Activated T-helper 1 cell treated with anti-CD3 and anti-CD28 coated beads, Interleukin-12 subunit alpha, Interleukin-12 subunit beta, Interleukin-2, Interleukin-4 antibody, amounts not matched to agents 30 ng/mL and 10 ng/mL and 1 ng/mL, durations not matched to agents 14 hours and 24 hours and 36 hours (primary cell): ENCODE measurements around the gene MAGI1. TPM values are rescaled to one million over a fixed set of nuclear protein-coding genes. Genes with fewer than 3 reads are reported as not detected.

Source experiments
- DNase-seq: peaks from one replicate; pipeline ENCODE4 v3.0.0; 2021; ENCODE audit warnings: low spot score
- H3K27ac Mint-ChIP-seq: one replicate; pipeline ENCODE4 v1.8.0; 2021; ENCODE audit warnings: mild to moderate bottlenecking, mixed read lengths
- H3K27me3 Mint-ChIP-seq: one replicate; pipeline ENCODE4 v1.8.0; 2022; ENCODE audit warnings: mild to moderate bottlenecking, moderate library complexity, mixed read lengths; ENCODE audit not compliant: insufficient read depth
- H3K36me3 Mint-ChIP-seq: one replicate; pipeline ENCODE4 v1.8.0; 2021; ENCODE audit warnings: low read depth, mixed read lengths
- H3K4me1 Mint-ChIP-seq: one replicate; pipeline ENCODE4 v1.8.0; 2021; ENCODE audit warnings: low read depth, mixed read lengths
- H3K4me3 Mint-ChIP-seq: one replicate; pipeline ENCODE4 v1.8.0; 2021; ENCODE audit warnings: mild to moderate bottlenecking, moderate library complexity, mixed read lengths
- H3K9me3 Mint-ChIP-seq: one replicate; pipeline ENCODE4 v1.8.0; 2021; ENCODE audit warnings: mixed read lengths
- intact Hi-C: fragments of 100-400 bp; cut with micrococcal nuclease; formaldehyde crosslinking; loops from one replicate; pipeline ENCODE4 v1.15.1; 2024
- total RNA-seq: library from RNA; stranded (reverse); gene quantifications from 2 replicates; pipeline ENCODE4 v1.2.3, GENCODE V29; 2022

Gene MAGI1
- total RNA-seq, 1 donor from 2014 or later, result 0.75 TPM

GRCh38 chr3:65607101-65607500 lies 431.6 kb downstream of the MAGI1 start:
- no peaks in the 10 kb centered on the region for H3K9me3 Mint-ChIP-seq
- no peaks in the 10 kb centered on the region for H3K4me1 Mint-ChIP-seq
- H3K27ac Mint-ChIP-seq, result no peak overlapping the region
- no peaks in the 10 kb centered on the region for H3K27me3 Mint-ChIP-seq
- H3K36me3 Mint-ChIP-seq, result no peaks in the 10 kb centered on the region
- no peak for DNase-seq
- intact Hi-C loops, result no loop called here
- no peak overlapping the region for H3K4me3 Mint-ChIP-seq

GRCh38 chr3:65605876-65606432 lies 432.8 kb downstream of the MAGI1 start:
- DNase-seq, result no peak
- no peaks in the 10 kb centered on the region for H3K27me3 Mint-ChIP-seq
- H3K27ac Mint-ChIP-seq, result no peak overlapping the region
- H3K36me3 Mint-ChIP-seq, result no peaks in the 10 kb centered on the region
- intact Hi-C loops, result no loop called here
- no peaks in the 10 kb centered on the region for H3K9me3 Mint-ChIP-seq
- H3K4me1 Mint-ChIP-seq, result no peaks in the 10 kb centered on the region
- H3K4me3 Mint-ChIP-seq, result no peak overlapping the region

DNA sequence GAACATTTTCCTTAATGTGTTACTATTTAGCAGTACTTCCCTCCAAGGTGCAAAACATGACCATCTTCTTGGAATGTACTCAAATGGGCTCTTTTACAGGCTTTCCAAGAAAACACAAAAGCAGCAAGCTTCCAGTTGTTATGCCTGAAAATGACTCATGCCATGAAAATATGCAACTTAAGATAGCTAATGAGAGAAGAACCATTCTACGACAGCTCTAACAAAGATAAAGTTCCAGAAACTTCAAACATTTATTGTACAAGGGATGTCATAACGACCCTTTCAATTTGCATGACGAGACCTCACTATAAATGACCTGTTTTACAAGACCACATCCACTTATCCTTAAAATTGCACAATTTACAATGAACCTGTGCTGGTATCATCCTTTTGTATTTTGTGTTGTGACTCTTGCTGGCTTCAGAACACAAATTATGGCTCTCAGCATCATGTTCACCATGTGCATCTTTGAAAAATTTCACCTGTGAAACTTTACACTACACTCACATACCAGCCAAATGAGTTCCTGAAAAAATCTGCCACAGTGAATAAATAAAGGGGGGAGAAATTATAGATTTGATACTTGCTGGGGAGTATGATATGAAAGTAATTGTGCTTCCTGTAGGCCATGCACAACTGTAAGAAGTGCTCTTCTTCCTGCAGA lies 433.7 kb downstream of the MAGI1 start:
- no peak for DNase-seq
- no peaks in the 10 kb centered on the region for H3K9me3 Mint-ChIP-seq
- no peaks in the 10 kb centered on the region for H3K27me3 Mint-ChIP-seq
- no peaks in the 10 kb centered on the region for H3K4me1 Mint-ChIP-seq
- H3K36me3 Mint-ChIP-seq, result no peaks in the 10 kb centered on the region
- intact Hi-C loops, result no loop called here
- H3K4me3 Mint-ChIP-seq, result no peak overlapping the region
- H3K27ac Mint-ChIP-seq, result no peak overlapping the region

GRCh38 chr3:65603631-65604030 lies 435.1 kb downstream of the MAGI1 start:
- DNase-seq, result no peak
- no peak overlapping the region for H3K27ac Mint-ChIP-seq
- no peaks in the 10 kb centered on the region for H3K9me3 Mint-ChIP-seq
- no peak overlapping the region for H3K4me3 Mint-ChIP-seq
- intact Hi-C loops, result no loop called here
- no peaks in the 10 kb centered on the region for H3K36me3 Mint-ChIP-seq
- H3K27me3 Mint-ChIP-seq, result no peaks in the 10 kb centered on the region
- H3K4me1 Mint-ChIP-seq, result no peaks in the 10 kb centered on the region

DNA sequence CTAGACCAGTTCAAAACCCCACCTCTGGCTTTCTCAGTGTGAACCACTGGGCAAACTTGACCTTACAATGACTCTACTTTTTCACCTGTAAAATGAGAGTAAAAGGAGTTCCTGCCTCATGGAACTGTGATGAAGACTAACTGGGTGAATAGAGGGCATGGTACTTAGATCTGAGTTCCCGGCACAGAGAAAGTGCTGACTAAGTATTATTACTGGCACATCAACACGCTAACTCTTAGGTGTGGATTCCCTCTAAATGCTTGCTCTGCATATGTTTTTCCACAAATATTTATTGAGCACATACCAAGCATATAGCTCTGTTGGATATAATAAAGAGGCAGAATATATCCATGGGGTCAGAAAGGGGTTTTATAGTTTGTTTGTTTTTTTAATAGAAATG lies 437.8 kb downstream of the MAGI1 start:
- Mint-ChIP-seq H3K4me3 (no peak overlapping the region), H3K27me3 (peaks cover 10% of the 10 kb centered on the region), H3K36me3 (no peaks in the 10 kb centered on the region), H3K27ac (no peak overlapping the region), H3K4me1 (no peaks in the 10 kb centered on the region), H3K9me3 (no peaks in the 10 kb centered on the region)
- intact Hi-C loops, result no loop called here
- DNase-seq, result no peak

DNA sequence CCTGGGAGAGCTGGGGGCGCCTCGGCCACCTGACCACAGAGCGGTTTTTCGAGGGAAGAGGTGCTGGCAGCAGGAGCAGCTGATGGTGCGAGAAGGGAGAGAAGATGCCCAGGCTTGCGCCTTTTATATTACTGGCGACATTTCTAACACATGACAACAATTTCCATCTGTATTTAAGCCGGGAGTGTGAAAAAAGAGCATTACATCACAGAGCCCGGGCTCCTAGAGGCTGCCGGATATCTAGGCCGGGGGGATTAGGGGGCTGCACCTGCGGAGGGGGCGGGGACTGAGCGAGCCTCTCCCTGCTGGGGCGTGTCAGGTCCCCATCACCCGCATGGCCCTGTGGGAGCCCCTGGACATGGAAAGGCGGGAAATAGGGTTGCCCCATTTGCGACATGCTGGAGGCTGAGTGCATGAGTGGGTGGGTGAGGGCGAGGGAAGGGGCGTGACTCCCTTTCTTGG lies 440.7 kb downstream of the MAGI1 start:
- Mint-ChIP-seq H3K9me3 (no peaks in the 10 kb centered on the region), H3K36me3 (no peaks in the 10 kb centered on the region), H3K4me3 (no peak overlapping the region), H3K4me1 (no peaks in the 10 kb centered on the region), H3K27ac (no peak overlapping the region), H3K27me3 (peaks cover 13% of the 10 kb centered on the region)
- intact Hi-C loops, result no loop called here
- no peak for DNase-seq

GRCh38 chr3:65597226-65597951 lies 441.3 kb downstream of the MAGI1 start:
- H3K9me3 Mint-ChIP-seq, result no peaks in the 10 kb centered on the region
- no peak for DNase-seq
- no peak overlapping the region for H3K4me3 Mint-ChIP-seq
- no peaks in the 10 kb centered on the region for H3K4me1 Mint-ChIP-seq
- H3K36me3 Mint-ChIP-seq, result no peaks in the 10 kb centered on the region
- H3K27me3 Mint-ChIP-seq, result peaks cover 13% of the 10 kb centered on the region
- no peak overlapping the region for H3K27ac Mint-ChIP-seq
- intact Hi-C loops, result no loop called here

DNA sequence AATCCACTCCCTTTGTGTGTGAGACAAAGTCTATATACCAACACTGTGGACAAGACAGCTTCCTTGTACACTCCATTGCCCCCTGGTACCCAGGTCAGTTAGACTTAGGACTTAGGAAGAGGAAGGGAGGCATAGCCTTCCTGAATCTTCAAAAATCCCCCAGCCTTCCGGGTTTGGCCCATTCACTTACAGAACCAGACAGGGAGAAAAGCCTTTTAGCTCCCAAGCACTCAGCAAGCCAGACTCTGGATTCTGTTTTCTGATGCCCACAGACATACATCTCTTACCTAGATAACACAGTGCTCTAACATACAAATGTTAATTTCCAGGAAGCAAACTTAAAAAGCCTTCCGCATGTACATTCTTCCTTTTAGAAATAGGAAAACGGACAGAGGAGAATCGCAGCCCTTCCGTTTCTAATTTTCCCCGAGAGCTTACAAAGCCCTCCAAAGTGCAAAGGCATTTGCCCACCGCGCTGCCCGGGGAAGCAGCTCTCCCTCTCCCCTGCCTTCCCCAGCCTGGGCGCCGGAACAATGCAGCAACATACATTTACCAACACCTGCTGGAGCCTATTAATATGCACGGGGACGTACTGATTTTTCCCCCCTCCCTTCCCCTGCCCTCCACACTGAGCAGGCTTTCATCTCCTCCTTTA lies 442.0 kb downstream of the MAGI1 start:
- Mint-ChIP-seq H3K27ac (no peak overlapping the region), H3K9me3 (no peaks in the 10 kb centered on the region), H3K36me3 (no peaks in the 10 kb centered on the region), H3K4me3 (no peak overlapping the region), H3K4me1 (no peaks in the 10 kb centered on the region), H3K27me3 (peaks cover 13% of the 10 kb centered on the region)
- DNase-seq, result no peak
- intact Hi-C loops, result no loop called here

DNA sequence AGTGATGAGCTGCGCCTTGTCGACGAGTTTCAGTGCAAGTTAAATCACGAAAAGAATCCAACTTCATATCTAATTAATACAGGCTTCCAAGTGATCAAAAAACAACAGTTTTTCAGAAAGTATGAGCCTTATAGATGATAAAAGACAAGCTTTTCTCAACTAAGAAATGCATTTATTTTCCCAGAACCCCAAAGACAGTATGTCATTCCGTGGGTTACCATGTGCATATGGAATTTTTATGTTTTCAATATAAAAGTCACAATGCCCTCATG lies 442.8 kb downstream of the MAGI1 start:
- Mint-ChIP-seq H3K36me3 (no peaks in the 10 kb centered on the region), H3K9me3 (no peaks in the 10 kb centered on the region), H3K4me1 (no peaks in the 10 kb centered on the region), H3K27me3 (peaks cover 13% of the 10 kb centered on the region), H3K4me3 (no peak overlapping the region), H3K27ac (no peak overlapping the region)
- DNase-seq, result no peak
- intact Hi-C loops, result no loop called here

DNA sequence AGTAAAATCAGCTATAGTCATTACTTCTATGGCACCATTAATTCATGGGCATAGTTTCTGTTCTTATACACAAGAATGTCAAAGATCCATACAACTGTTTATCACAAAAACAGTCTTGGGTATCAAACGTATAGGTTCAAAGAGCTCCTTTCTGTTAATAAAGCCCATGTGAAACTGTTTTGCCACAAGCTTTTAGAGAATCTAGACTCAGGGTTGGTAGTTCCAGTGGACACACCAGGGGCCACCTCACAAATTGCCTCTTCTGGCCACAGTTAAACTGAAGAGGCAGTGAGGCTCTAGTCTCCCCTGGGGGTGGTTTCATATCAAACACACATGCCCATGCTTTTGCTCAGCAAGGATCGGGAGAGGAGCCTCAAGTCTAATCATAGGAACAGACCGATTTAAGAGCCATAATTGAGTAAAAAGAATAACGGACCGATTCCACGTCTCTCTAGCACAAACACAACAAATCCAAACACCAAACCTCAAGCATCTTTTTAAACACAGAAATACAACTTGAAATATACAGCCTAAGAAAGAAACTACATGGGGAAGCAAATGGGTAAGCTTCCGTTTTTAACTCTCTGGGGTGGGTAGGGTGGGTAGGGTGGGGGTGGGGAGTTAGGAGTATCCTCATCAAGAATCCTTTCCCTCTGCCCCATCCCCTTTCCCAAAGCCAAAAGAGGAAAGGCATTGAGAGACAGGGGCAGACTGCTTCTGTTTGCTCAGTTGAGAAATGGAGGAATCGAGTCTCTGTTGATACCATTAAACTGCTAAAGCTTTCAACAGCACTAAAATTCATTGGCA lies 443.3 kb downstream of the MAGI1 start:
- no peaks in the 10 kb centered on the region for H3K36me3 Mint-ChIP-seq
- no peak for DNase-seq
- H3K4me3 Mint-ChIP-seq, result no peak overlapping the region
- H3K27ac Mint-ChIP-seq, result no peak overlapping the region
- no peaks in the 10 kb centered on the region for H3K4me1 Mint-ChIP-seq
- no peaks in the 10 kb centered on the region for H3K9me3 Mint-ChIP-seq
- peaks cover 13% of the 10 kb centered on the region for H3K27me3 Mint-ChIP-seq
- intact Hi-C loops, result no loop called here

DNA sequence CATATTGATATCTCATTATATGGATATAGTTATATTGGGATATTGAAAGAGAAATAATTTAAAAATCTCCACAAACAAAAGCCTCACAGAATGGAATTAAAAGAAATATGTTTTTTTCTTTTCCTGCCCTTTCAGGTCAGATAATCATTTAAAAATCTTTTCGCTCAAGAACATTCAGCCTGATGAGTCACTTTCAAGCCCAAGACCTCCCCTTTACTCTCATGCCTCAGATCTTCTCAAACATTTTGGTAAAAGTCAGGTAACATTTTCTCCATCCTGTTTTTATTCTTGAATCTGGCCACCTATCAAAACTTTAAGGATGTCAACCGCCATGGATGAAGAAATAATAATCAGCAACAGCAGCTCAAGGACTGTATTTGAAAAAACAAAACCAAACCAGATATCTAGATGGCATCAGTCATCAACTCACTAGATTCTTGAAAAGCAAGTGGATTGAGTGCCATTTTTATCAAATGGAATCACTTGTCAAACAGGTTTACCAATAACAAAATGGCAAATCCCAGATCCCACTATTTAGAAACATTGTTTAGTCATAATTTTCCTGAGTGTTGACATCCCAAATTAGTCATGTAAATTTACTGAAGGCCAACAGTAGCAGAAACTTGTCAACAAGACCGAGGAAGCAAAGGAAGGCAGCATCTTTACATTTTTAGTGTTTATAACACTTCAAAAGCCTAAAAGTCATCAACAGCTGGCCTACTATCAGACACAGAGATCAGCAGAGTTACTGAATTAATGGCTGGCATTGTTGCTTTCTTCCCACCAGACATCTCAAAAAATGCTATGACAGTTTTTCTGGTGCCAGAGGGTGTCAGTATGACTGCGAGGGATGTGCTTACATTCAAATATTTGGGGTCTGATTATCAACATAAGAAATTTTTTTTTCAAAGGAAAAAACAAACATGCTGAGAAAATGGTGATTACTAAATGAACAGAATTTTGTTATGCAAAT lies 444.7 kb downstream of the MAGI1 start:
- intact Hi-C loops, result no loop called here
- H3K4me3 Mint-ChIP-seq, result no peak overlapping the region
- H3K27me3 Mint-ChIP-seq, result peaks cover 13% of the 10 kb centered on the region
- no peaks in the 10 kb centered on the region for H3K4me1 Mint-ChIP-seq
- no peak overlapping the region for H3K27ac Mint-ChIP-seq
- no peak for DNase-seq
- no peaks in the 10 kb centered on the region for H3K36me3 Mint-ChIP-seq
- no peaks in the 10 kb centered on the region for H3K9me3 Mint-ChIP-seq

DNA sequence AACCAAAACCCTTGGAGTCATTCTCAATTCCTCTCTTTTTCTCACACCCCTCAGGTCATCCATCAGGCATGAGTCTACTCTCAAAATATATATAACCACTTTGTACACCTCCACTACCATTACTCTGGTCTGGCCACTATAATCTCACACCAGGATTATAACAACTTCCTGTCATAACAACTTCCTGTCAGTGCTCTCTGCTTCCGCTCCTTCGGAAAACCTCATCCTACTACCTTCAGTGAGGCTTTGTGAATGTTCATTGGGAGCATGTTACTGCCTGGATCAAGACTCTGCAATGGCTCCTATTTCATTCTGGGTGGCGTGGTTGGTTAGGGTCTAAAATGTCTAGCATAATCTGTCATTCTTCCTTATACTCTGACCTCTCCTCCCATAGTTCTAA lies 447.4 kb downstream of the MAGI1 start:
- Mint-ChIP-seq H3K4me3 (no peak overlapping the region), H3K4me1 (no peaks in the 10 kb centered on the region), H3K9me3 (no peaks in the 10 kb centered on the region), H3K27me3 (peaks cover 3% of the 10 kb centered on the region), H3K36me3 (no peaks in the 10 kb centered on the region), H3K27ac (no peak overlapping the region)
- intact Hi-C loops, result no loop called here
- no peak for DNase-seq
